IMR-90 (cell line): Measurements from ENCODE around the gene MAGI1. TPM values are rescaled to one million over a fixed set of nuclear protein-coding genes. Genes with fewer than 3 reads are reported as not detected.

Experiments used
- ATAC-seq: fragments of 200-7000 bp; cut with Tn5 transposase; 2 replicates; pipeline ENCODE4 v1.9.1; 2020; ENCODE audit warnings: low read depth, mild to moderate bottlenecking, moderate library complexity
- BruUV-seq: library from RNA; stranded (reverse); fragments of 400-500 nt; replicated peaks from 2 replicates; lab custom pipeline; 2021; lab: Mats Ljungman, UMichigan
- CTCF ChIA-PET: fragments of 300-600 bp; formaldehyde crosslinking; extraction: SDS; loops from one replicate; lab custom pipeline; 2021; ENCODE audit warnings: antibody characterized with exemption; lab: Yijun Ruan, JAX
- POLR2A ChIA-PET: fragments of 300-600 bp; sonication (Branson Sonifier 250); formaldehyde crosslinking; loops from one replicate; lab custom pipeline; 2022; ENCODE audit warnings: antibody characterized with exemption; ENCODE audit not compliant: unreplicated experiment; lab: Charles Lee
- DNase-seq: peaks from one replicate; pipeline ENCODE4 v3.0.0; 2013
- H2AFZ ChIP-seq: replicated peaks from 2 replicates; pipeline ENCODE3; 2013; ENCODE audit warnings: low read length, mild to moderate bottlenecking; ENCODE audit not compliant: poor library complexity
- H2AK5ac ChIP-seq: 2 replicates; pipeline ENCODE4 v1.6.1; 2013; ENCODE audit warnings: low read depth, low read length, inconsistent platforms
- H2AK9ac ChIP-seq: replicated peaks from 2 replicates; pipeline ENCODE3; 2013; ENCODE audit warnings: mild to moderate bottlenecking, low read depth, low read length, moderate library complexity; ENCODE audit not compliant: poor library complexity
- H2BK120ac ChIP-seq: 2 replicates; pipeline ENCODE4 v1.6.1; 2013; ENCODE audit warnings: low read depth, low read length, inconsistent platforms
- H2BK15ac ChIP-seq: 3 replicates; pipeline ENCODE4 v1.6.1; 2013; ENCODE audit warnings: low read depth, low read length, inconsistent platforms
- H2BK20ac ChIP-seq: 2 replicates; pipeline ENCODE4 v1.6.1; 2013; ENCODE audit warnings: low read depth, mild to moderate bottlenecking, inconsistent platforms, low read length, moderate library complexity
- H2BK5ac ChIP-seq: 2 replicates; pipeline ENCODE4 v1.6.1; 2013; ENCODE audit warnings: mild to moderate bottlenecking, low read depth, low read length, inconsistent platforms; ENCODE audit not compliant: poor library complexity, severe bottlenecking
- H3K14ac ChIP-seq: replicated peaks from 2 replicates; pipeline ENCODE4 v1.6.1; 2013; ENCODE audit warnings: low read depth, low read length, inconsistent platforms
- H3K18ac ChIP-seq: 2 replicates; pipeline ENCODE4 v1.6.1; 2013; ENCODE audit warnings: low read depth, low read length, control low read depth
- H3K23ac ChIP-seq: 2 replicates; pipeline ENCODE4 v1.6.1; 2013; ENCODE audit warnings: low read depth, low read length, inconsistent platforms
- H3K27ac ChIP-seq: 2 replicates; pipeline ENCODE4 v1.5.1; 2013; ENCODE audit warnings: mild to moderate bottlenecking, control low read depth, low read length; ENCODE audit not compliant: insufficient read depth
- H3K27me3 ChIP-seq: 2 replicates; pipeline ENCODE4 v1.6.1; 2013; ENCODE audit warnings: low read length; ENCODE audit not compliant: control insufficient read depth, insufficient read depth
- H3K36me3 ChIP-seq: 2 replicates; pipeline ENCODE4 v1.6.1; 2013; ENCODE audit warnings: low read length, mixed read lengths; ENCODE audit not compliant: control insufficient read depth, insufficient read depth
- H3K4ac ChIP-seq: 2 replicates; pipeline ENCODE4 v1.6.1; 2013; ENCODE audit warnings: low read depth, low read length, inconsistent platforms
- H3K4me1 ChIP-seq: 2 replicates; pipeline ENCODE4 v1.6.1; 2013; ENCODE audit warnings: low read length, mixed read lengths; ENCODE audit not compliant: control insufficient read depth, insufficient read depth
- H3K4me2 ChIP-seq: 2 replicates; pipeline ENCODE4 v1.6.1; 2013; ENCODE audit warnings: low read depth, mild to moderate bottlenecking, control low read depth, low read length, moderate library complexity
- H3K4me3 ChIP-seq: 2 replicates; pipeline ENCODE4 v1.5.1; 2013; ENCODE audit warnings: low read depth, mild to moderate bottlenecking, control low read depth, low read length, moderate library complexity; ENCODE audit not compliant: insufficient read depth
- H3K56ac ChIP-seq: 2 replicates; pipeline ENCODE4 v1.6.1; 2013; ENCODE audit warnings: low read length, inconsistent platforms; ENCODE audit not compliant: insufficient read depth; ENCODE audit errors: extremely low read depth
- H3K79me1 ChIP-seq, 2 experiments: 2 replicates each; pipeline ENCODE4 v1.6.1; 2013; ENCODE audit warnings: low read length in 2 of 2, inconsistent platforms in 1 of 2, low read depth in 1 of 2
- H3K9ac ChIP-seq: 2 replicates; pipeline ENCODE4 v1.6.1; 2013; ENCODE audit warnings: low read depth, low read length, control low read depth
- H3K9me1 ChIP-seq: 2 replicates; pipeline ENCODE4 v1.6.1; 2013; ENCODE audit warnings: low read length, inconsistent platforms; ENCODE audit not compliant: insufficient read depth
- H3K9me3 ChIP-seq: 2 replicates; pipeline ENCODE4 v1.6.1; 2013; ENCODE audit warnings: low read length; ENCODE audit not compliant: control insufficient read depth, insufficient read depth
- H4K20me1 ChIP-seq: 2 replicates; pipeline ENCODE4 v1.6.1; 2013; ENCODE audit warnings: low read length, inconsistent platforms; ENCODE audit not compliant: insufficient read depth
- H4K5ac ChIP-seq: 2 replicates; pipeline ENCODE4 v1.6.1; 2013; ENCODE audit warnings: mild to moderate bottlenecking, low read depth, low read length, control low read depth
- H4K8ac ChIP-seq, 2 experiments: 2 replicates each; pipeline ENCODE4 v1.6.1; 2013; ENCODE audit warnings: low read depth in 2 of 2, low read length in 2 of 2, control low read depth in 1 of 2, inconsistent platforms in 1 of 2
- H4K91ac ChIP-seq: 2 replicates; pipeline ENCODE4 v1.6.1; 2013; ENCODE audit warnings: low read depth, low read length, inconsistent platforms; ENCODE audit not compliant: insufficient read depth
- BHLHE40 ChIP-seq: fragments of 150-350 bp; IDR thresholded peaks from 2 replicates; pipeline ENCODE4 v1.6.1; 2016; ENCODE audit warnings: mild to moderate bottlenecking, low read depth, low read length
- CEBPB ChIP-seq: IDR thresholded peaks from 2 replicates; pipeline ENCODE4 v1.6.1; 2012; ENCODE audit warnings: low read depth, low read length, improper control_type of control experiment
- CHD1 ChIP-seq: IDR thresholded peaks from 2 replicates; pipeline ENCODE4 v1.6.1; 2012; ENCODE audit warnings: low read depth, low read length, improper control_type of control experiment
- FOS ChIP-seq: fragments of 150-350 bp; IDR thresholded peaks from 2 replicates; pipeline ENCODE4 v1.6.1; 2016; ENCODE audit warnings: low read depth, low read length
- MAFK ChIP-seq: IDR thresholded peaks from 2 replicates; pipeline ENCODE4 v1.6.1; 2012; ENCODE audit warnings: low read depth, low read length, improper control_type of control experiment
- MAZ ChIP-seq: IDR thresholded peaks from 2 replicates; pipeline ENCODE4 v1.6.1; 2012; ENCODE audit warnings: low read depth, mild to moderate bottlenecking, low read length, improper control_type of control experiment, moderate library complexity, borderline replicate concordance
- MXI1 ChIP-seq: IDR thresholded peaks from 2 replicates; pipeline ENCODE4 v1.6.1; 2012; ENCODE audit warnings: low read depth, mild to moderate bottlenecking, low read length, moderate library complexity, borderline replicate concordance
- NFE2L2 ChIP-seq: fragments of 150-350 bp; IDR thresholded peaks from 2 replicates; pipeline ENCODE4 v1.6.1; 2016; ENCODE audit warnings: low read depth, mild to moderate bottlenecking, low read length
- RAD21 ChIP-seq: IDR thresholded peaks from 2 replicates; pipeline ENCODE4 v1.6.1; 2012; ENCODE audit warnings: low read length, improper control_type of control experiment
- RFX5 ChIP-seq: IDR thresholded peaks from 2 replicates; pipeline ENCODE4 v1.8.0; 2012; ENCODE audit warnings: low read depth, mild to moderate bottlenecking, low read length, moderate library complexity
- SMC3 ChIP-seq: fragments of 150-350 bp; IDR thresholded peaks from 2 replicates; pipeline ENCODE4 v1.6.1; 2016; ENCODE audit warnings: low read depth, mild to moderate bottlenecking, antibody characterized with exemption, low read length, moderate library complexity
- WGBS, 2 experiments: methylation state at CpG; one replicate each; pipeline versions ENCODE4 v1.1.5 to v1.1.7; 2013; ENCODE audit warnings: missing lambda C conversion rate in 2 of 2; ENCODE audit not compliant: insufficient read length in 1 of 2; ENCODE audit errors: extremely low coverage in 2 of 2; 5-methylcytosine and 5-hydroxymethylcytosine counted together
- dilution Hi-C: fragments of 300-500 bp; cut with HindIII; formaldehyde crosslinking; loops from one replicate; pipeline ENCODE4 v1.14.3; 2018; ENCODE audit warnings: low sequenced_read_pairs; ENCODE audit not compliant: unreplicated experiment
- in situ Hi-C: fragments of 300-500 bp; cut with MboI; formaldehyde crosslinking; loops from 3 replicates; pipeline ENCODE4 v1.14.3; 2019; ENCODE audit warnings: low sequenced_read_pairs, inconsistent platforms, mixed read lengths
- intact Hi-C: fragments of 100-400 bp; cut with micrococcal nuclease; formaldehyde crosslinking; loops from 2 replicates; pipeline ENCODE4 v1.10.0; 2022
- polyA plus RNA-seq, 3 experiments: library from polyadenylated mRNA; depleted of rRNA; stranded (reverse); fragments of >200 nt; gene quantifications; 2 replicates each; pipeline ENCODE4 v1.2.3, GENCODE V29; 2012; ENCODE audit warnings: low replicate concordance in 1 of 3
- total RNA-seq: library from RNA; depleted of rRNA; stranded (reverse); fragments of >200 nt; gene quantifications from 2 replicates; pipeline ENCODE4 v1.2.3, GENCODE V29; 2012
- TF ChIP-seq, protein P1 (sequence below): fragments of 150-350 bp; IDR thresholded peaks from 2 replicates; pipeline ENCODE4 v1.6.1; 2016; ENCODE audit warnings: low read depth, mild to moderate bottlenecking, low read length, moderate library complexity, borderline replicate concordance
- TF ChIP-seq, protein P2 (sequence below): conservative IDR thresholded peaks from 2 replicates; pipeline ENCODE4 v1.5.1; 2012; ENCODE audit warnings: mild to moderate bottlenecking, low read depth, low read length, improper control_type of control experiment
- TF ChIP-seq, protein P3 (sequence below): fragments of 150-350 bp; IDR thresholded peaks from 2 replicates; pipeline ENCODE4 v1.6.1; 2017; ENCODE audit warnings: mild to moderate bottlenecking, antibody characterized with exemption, low read length, low read depth

The MAGI1 gene
- total and polyA plus RNA-seq, 2 of the 4 experiments (the other 2 are of a cell fraction), result 14.5 to 24.2 TPM

DNA sequence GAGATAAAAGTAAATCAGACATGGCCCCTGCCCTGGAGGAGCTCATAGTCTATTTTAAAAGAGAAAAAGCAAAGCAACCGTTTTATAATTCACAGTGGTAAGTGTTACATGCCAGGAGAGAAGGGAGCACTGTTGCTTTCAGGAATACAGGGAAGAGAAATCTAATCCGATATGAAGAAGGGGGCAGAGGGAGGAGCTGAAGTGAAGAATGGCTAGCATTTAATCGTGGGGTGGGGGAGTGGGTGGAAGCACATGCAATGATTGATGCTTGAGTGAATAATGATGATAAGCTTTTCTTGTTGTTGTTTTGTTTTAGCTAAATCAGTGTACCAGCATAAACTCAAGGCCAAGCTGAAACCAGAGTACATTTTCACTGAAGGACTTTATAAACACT, 629.5 kb downstream of the MAGI1 start:
- no peak overlapping the region for H4K8ac ChIP-seq
- H3K14ac ChIP-seq, result no peak overlapping the region
- H2AFZ ChIP-seq, result no peak overlapping the region
- H3K4me3 ChIP-seq, result no peak overlapping the region
- H4K91ac ChIP-seq, result no peak overlapping the region
- TF ChIP-seq SMC3, result no peak
- TF ChIP-seq, protein P1, sequence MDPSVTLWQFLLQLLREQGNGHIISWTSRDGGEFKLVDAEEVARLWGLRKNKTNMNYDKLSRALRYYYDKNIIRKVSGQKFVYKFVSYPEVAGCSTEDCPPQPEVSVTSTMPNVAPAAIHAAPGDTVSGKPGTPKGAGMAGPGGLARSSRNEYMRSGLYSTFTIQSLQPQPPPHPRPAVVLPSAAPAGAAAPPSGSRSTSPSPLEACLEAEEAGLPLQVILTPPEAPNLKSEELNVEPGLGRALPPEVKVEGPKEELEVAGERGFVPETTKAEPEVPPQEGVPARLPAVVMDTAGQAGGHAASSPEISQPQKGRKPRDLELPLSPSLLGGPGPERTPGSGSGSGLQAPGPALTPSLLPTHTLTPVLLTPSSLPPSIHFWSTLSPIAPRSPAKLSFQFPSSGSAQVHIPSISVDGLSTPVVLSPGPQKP, result no peak
- no peak for TF ChIP-seq RFX5
- no peak for TF ChIP-seq FOS
- TF ChIP-seq, protein P2, sequence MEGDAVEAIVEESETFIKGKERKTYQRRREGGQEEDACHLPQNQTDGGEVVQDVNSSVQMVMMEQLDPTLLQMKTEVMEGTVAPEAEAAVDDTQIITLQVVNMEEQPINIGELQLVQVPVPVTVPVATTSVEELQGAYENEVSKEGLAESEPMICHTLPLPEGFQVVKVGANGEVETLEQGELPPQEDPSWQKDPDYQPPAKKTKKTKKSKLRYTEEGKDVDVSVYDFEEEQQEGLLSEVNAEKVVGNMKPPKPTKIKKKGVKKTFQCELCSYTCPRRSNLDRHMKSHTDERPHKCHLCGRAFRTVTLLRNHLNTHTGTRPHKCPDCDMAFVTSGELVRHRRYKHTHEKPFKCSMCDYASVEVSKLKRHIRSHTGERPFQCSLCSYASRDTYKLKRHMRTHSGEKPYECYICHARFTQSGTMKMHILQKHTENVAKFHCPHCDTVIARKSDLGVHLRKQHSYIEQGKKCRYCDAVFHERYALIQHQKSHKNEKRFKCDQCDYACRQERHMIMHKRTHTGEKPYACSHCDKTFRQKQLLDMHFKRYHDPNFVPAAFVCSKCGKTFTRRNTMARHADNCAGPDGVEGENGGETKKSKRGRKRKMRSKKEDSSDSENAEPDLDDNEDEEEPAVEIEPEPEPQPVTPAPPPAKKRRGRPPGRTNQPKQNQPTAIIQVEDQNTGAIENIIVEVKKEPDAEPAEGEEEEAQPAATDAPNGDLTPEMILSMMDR, result no peak
- TF ChIP-seq, protein P3, sequence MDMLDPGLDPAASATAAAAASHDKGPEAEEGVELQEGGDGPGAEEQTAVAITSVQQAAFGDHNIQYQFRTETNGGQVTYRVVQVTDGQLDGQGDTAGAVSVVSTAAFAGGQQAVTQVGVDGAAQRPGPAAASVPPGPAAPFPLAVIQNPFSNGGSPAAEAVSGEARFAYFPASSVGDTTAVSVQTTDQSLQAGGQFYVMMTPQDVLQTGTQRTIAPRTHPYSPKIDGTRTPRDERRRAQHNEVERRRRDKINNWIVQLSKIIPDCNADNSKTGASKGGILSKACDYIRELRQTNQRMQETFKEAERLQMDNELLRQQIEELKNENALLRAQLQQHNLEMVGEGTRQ, result no peak
- TF ChIP-seq MAZ, result no peak
- TF ChIP-seq MAFK, result no peak
- no peak for TF ChIP-seq NFE2L2
- no peak for TF ChIP-seq BHLHE40
- no peak for TF ChIP-seq RAD21
- TF ChIP-seq CHD1, result no peak
- no peak for TF ChIP-seq MXI1
- no peak for TF ChIP-seq CEBPB
- no peak overlapping the region for H3K27ac ChIP-seq
- BruUV-seq, result no TSS peak
- no peaks in the 10 kb centered on the region for H3K79me1 ChIP-seq
- H3K18ac ChIP-seq, result no peak overlapping the region
- no peaks in the 10 kb centered on the region for H3K9me3 ChIP-seq
- H2BK120ac ChIP-seq, result no peak overlapping the region
- POLR2A ChIA-PET, result no interaction called here
- no peak overlapping the region for H3K23ac ChIP-seq
- H2AK9ac ChIP-seq, result no peak overlapping the region
- no peak for DNase-seq
- no peak overlapping the region for H2BK20ac ChIP-seq
- in situ Hi-C loops (loop anchor here (25.0 kb wide), 1 partner anchor 872 kb away; no protein-coding TSS in a partner anchor), dilution Hi-C loops (no loop called here), intact Hi-C loops (no loop called here)
- no peak overlapping the region for H4K5ac ChIP-seq
- no peak overlapping the region for H2BK5ac ChIP-seq
- H4K20me1 ChIP-seq, result no peaks in the 10 kb centered on the region
- H3K9me1 ChIP-seq, result no peaks in the 10 kb centered on the region
- no peak overlapping the region for H2AK5ac ChIP-seq
- H3K27me3 ChIP-seq, result no peaks in the 10 kb centered on the region
- ATAC-seq, result no peak
- H3K36me3 ChIP-seq, result no peaks in the 10 kb centered on the region
- H3K9ac ChIP-seq, result no peak overlapping the region
- peaks cover 3% of the 10 kb centered on the region; the same call in 1 of the 2 replicates for H3K4me1 ChIP-seq
- no peak overlapping the region for H3K56ac ChIP-seq
- CTCF ChIA-PET, result no interaction called here
- no peak overlapping the region for H3K4me2 ChIP-seq
- H2BK15ac ChIP-seq, result no peak overlapping the region
- WGBS, 2 experiments, result 37% methylated on average over 2 of the region's 3 CpGs; no CpG with 5 or more reads in 1 of the 2 experiments
- H3K4ac ChIP-seq, result no peak overlapping the region
